C4-2B (cell line): ENCODE results near the gene MSRB3.

ENCODE experiments used
- CTCF ChIP-seq: fragments of 450-650 bp; conservative IDR thresholded peaks from 2 replicates; pipeline ENCODE4 v1.5.1; 2017; ENCODE audit warnings: mild to moderate bottlenecking
- ZFX ChIP-seq: fragments of 450-650 bp; IDR thresholded peaks from 2 replicates; pipeline ENCODE4 v1.6.1; 2017

- no peak for TF ChIP-seq CTCF
- TF ChIP-seq ZFX = no peak
Measured at GRCh38 chr12:65494537-65494936, 216.1 kb downstream of the MSRB3 start.
